Activated CD4-positive, alpha-beta memory T cell treated with anti-CD3 and anti-CD28 coated beads, Interleukin-2, amount 10 ng/mL, durations not matched to agents 7 days and 5 days (primary cell): ENCODE measurements around the gene PIGQ. TPM values are rescaled to one million over a fixed set of nuclear protein-coding genes. Genes with fewer than 3 reads are reported as not detected.

Experiments
- CTCF ChIA-PET: fragments of 350-600 bp; sonication (Branson Sonifier 250); formaldehyde crosslinking; loops from one replicate; lab custom pipeline; 2021; ENCODE audit warnings: antibody characterized with exemption, inconsistent platforms; lab: Charles Lee
- POLR2A ChIA-PET: fragments of 350-600 bp; sonication (Branson Sonifier 250); formaldehyde crosslinking; loops from one replicate; lab custom pipeline; 2021; ENCODE audit warnings: antibody characterized with exemption; lab: Charles Lee
- DNase-seq: peaks from one replicate; pipeline ENCODE4 v3.0.0-alpha.2; 2020
- H3K27ac Mint-ChIP-seq: one replicate; pipeline ENCODE4 v1.8.0; 2021; ENCODE audit warnings: mild to moderate bottlenecking, mixed read lengths
- H3K27me3 Mint-ChIP-seq: one replicate; pipeline ENCODE4 v1.8.0; 2021; ENCODE audit warnings: mixed read lengths
- H3K36me3 Mint-ChIP-seq: one replicate; pipeline ENCODE4 v1.8.0; 2021; ENCODE audit warnings: low read depth, mixed read lengths
- H3K4me1 Mint-ChIP-seq: one replicate; pipeline ENCODE4 v1.8.0; 2021; ENCODE audit warnings: mixed read lengths
- H3K4me3 Mint-ChIP-seq: one replicate; pipeline ENCODE4 v1.8.0; 2021; ENCODE audit warnings: mild to moderate bottlenecking, mixed read lengths
- H3K9me3 Mint-ChIP-seq: one replicate; pipeline ENCODE4 v1.8.0; 2021; ENCODE audit warnings: mixed read lengths
- total RNA-seq, 2 experiments: library from RNA; stranded (reverse); gene quantifications; one replicate each; pipeline ENCODE4 v1.2.3, GENCODE V29; 2021

Gene PIGQ
- total RNA-seq, 2 experiments from 2014 or later, result 33.7 to 35.1 TPM

DNA sequence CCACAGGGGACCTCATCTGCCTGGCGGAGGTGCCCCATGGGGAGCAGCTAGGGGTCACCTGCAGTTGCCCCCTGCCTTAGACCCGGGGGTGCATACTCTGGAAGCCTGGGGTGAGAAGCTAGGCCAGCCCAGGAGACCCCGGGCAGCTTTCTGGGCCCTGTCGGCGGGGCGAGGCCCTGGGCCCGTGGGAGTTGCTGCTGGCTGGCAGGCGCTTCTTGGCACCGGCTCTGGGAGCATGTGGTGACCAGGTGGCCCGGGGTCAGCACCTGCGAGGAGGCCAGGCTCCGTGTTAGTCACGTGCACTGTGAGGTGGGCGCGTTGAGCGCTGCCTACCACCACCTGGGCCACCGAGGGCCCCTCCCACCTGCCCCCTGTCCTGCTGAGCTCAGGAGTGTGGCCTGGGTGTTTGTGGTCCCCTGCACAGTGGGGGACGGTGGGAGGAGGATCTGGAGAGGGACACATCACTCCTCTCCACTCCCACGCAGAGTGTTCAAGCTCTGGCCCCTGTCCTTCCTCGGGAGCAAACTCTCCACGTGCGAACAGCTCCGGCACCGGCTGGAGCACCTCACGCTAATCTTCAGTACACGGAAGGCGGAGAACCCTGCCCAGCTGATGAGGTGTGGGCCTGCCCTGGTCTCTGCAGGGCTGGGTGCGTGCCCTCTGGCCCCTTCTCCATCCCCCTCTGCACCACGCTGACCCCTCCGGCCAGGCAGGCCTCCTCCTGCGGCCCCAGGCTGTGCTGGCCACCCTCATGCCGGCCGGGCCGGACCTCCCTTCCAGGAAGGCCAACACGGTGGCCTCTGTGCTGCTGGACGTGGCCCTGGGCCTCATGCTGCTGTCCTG, 5.8 kb downstream of the PIGQ start:
- POLR2A ChIA-PET, result interaction anchor here (1.1 to 1.2 kb wide), 2 partner anchors 13 to 213 kb away, joined by 3 to 5 read pairs; partner anchors contain the start of genes CHTF18 and RPUSD1
- H3K36me3 Mint-ChIP-seq, result no peaks in the 10 kb centered on the region
- no peaks in the 10 kb centered on the region for H3K9me3 Mint-ChIP-seq
- no peak overlapping the region for H3K4me3 Mint-ChIP-seq
- no peak for DNase-seq
- H3K4me1 Mint-ChIP-seq, result peaks cover 19% of the 10 kb centered on the region
- no peaks in the 10 kb centered on the region for H3K27me3 Mint-ChIP-seq
- CTCF ChIA-PET, result no interaction called here
- no peak overlapping the region for H3K27ac Mint-ChIP-seq

GRCh38 chr16:576197-576822, 6.5 kb downstream of the PIGQ start:
- no peak for DNase-seq
- Mint-ChIP-seq H3K4me3 (no peak overlapping the region), H3K27me3 (no peaks in the 10 kb centered on the region), H3K4me1 (peaks cover 12% of the 10 kb centered on the region), H3K9me3 (no peaks in the 10 kb centered on the region), H3K27ac (no peak overlapping the region), H3K36me3 (no peaks in the 10 kb centered on the region)
- ChIA-PET POLR2A (interaction anchor here (1.1 to 1.2 kb wide), 2 partner anchors 12 to 212 kb away, joined by 3 to 5 read pairs; partner anchors contain the start of genes CHTF18 and RPUSD1), CTCF (interaction anchor here (0.6 to 0.9 kb wide), 2 partner anchors 9 to 299 kb away, joined by 3 read pairs; no protein-coding TSS in a partner anchor)

DNA sequence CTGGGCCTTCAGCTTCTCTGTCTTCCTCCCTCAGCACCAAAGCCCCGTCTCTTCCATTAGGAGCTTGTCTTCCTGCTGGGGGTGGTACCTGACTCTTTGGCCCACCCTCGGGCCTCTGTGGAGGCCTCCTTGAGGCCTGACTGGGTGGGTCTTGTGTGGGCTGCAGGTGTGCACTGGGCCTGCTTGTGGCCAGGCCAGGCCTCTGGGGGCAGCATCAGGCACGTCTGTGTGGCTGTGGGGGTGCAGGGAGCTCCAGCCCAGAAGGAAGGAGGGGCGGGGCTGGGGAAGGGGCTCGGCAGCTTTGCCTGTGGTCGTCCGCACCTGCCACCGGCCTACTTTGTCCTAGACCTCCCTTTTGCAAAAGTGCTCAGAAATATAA, 7.0 kb downstream of the PIGQ start:
- no peaks in the 10 kb centered on the region for H3K36me3 Mint-ChIP-seq
- CTCF ChIA-PET, result interaction anchor here (0.6 to 0.9 kb wide), 4 partner anchors 9 to 300 kb away, joined by 3 to 4 read pairs (median 3); no protein-coding TSS in a partner anchor
- H3K9me3 Mint-ChIP-seq, result no peaks in the 10 kb centered on the region
- peaks cover 7% of the 10 kb centered on the region for H3K4me1 Mint-ChIP-seq
- H3K27ac Mint-ChIP-seq, result no peak overlapping the region
- POLR2A ChIA-PET, result no interaction called here
- H3K4me3 Mint-ChIP-seq, result no peak overlapping the region
- no peaks in the 10 kb centered on the region for H3K27me3 Mint-ChIP-seq
- no peak for DNase-seq

GRCh38 chr16:577796-578195, 8.0 kb downstream of the PIGQ start:
- peaks cover 3% of the 10 kb centered on the region for H3K4me1 Mint-ChIP-seq
- H3K36me3 Mint-ChIP-seq, result no peaks in the 10 kb centered on the region
- CTCF ChIA-PET, result no interaction called here
- no peak for DNase-seq
- H3K27me3 Mint-ChIP-seq, result no peaks in the 10 kb centered on the region
- H3K4me3 Mint-ChIP-seq, result no peak overlapping the region
- H3K27ac Mint-ChIP-seq, result no peak overlapping the region
- H3K9me3 Mint-ChIP-seq, result no peaks in the 10 kb centered on the region
- POLR2A ChIA-PET, result no interaction called here

GRCh38 chr16:578232-578869, 8.6 kb downstream of the PIGQ start:
- Mint-ChIP-seq H3K27me3 (no peaks in the 10 kb centered on the region), H3K27ac (no peak overlapping the region), H3K9me3 (no peaks in the 10 kb centered on the region), H3K36me3 (no peaks in the 10 kb centered on the region), H3K4me3 (no peak overlapping the region), H3K4me1 (peaks cover 3% of the 10 kb centered on the region)
- no peak for DNase-seq
- ChIA-PET CTCF (interaction anchor here (0.9 kb wide), 1 partner anchor 32 kb away, joined by 3 read pairs; no protein-coding TSS in a partner anchor), POLR2A (interaction anchor here (0.9 to 1.0 kb wide), 2 partner anchors 10 to 89 kb away, joined by 4 to 6 read pairs; partner anchors contain the start of gene RHOT2)

DNA sequence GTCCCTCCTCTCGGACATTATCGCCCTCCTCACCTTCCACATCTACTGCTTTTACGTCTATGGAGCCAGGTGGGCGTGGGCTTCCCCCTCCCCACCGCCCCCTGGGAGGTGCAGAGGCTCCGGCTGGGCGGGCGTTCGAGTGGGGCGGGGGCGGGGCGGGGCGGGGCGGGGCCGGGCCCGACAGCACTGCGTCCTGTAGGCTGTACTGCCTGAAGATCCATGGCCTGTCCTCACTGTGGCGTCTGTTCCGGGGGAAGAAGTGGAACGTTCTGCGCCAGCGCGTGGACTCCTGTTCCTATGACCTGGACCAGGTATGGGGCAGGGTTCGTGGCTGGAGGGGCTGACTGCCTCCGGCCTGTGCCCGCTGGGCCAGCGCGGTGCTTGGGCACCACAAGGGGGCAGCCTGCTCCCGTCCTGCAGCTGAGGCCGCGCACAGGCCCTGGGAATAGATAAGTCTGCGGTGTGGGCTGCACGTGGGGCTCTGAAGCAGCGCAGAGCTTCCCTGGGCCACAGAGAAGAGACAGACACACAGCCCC, 9.2 kb downstream of the PIGQ start:
- CTCF ChIA-PET, result interaction anchor here (0.6 to 0.9 kb wide), 2 partner anchors 31 to 534 kb away, joined by 3 read pairs; no protein-coding TSS in a partner anchor
- Mint-ChIP-seq H3K4me3 (no peak overlapping the region), H3K9me3 (no peaks in the 10 kb centered on the region), H3K4me1 (peaks cover 3% of the 10 kb centered on the region), H3K27me3 (no peaks in the 10 kb centered on the region), H3K36me3 (no peaks in the 10 kb centered on the region), H3K27ac (no peak overlapping the region)
- POLR2A ChIA-PET, result interaction anchor here (0.9 to 1.0 kb wide), 2 partner anchors 9 to 89 kb away, joined by 4 to 6 read pairs; partner anchors contain the start of gene RHOT2
- peak; percentile 77 for DNase-seq

DNA sequence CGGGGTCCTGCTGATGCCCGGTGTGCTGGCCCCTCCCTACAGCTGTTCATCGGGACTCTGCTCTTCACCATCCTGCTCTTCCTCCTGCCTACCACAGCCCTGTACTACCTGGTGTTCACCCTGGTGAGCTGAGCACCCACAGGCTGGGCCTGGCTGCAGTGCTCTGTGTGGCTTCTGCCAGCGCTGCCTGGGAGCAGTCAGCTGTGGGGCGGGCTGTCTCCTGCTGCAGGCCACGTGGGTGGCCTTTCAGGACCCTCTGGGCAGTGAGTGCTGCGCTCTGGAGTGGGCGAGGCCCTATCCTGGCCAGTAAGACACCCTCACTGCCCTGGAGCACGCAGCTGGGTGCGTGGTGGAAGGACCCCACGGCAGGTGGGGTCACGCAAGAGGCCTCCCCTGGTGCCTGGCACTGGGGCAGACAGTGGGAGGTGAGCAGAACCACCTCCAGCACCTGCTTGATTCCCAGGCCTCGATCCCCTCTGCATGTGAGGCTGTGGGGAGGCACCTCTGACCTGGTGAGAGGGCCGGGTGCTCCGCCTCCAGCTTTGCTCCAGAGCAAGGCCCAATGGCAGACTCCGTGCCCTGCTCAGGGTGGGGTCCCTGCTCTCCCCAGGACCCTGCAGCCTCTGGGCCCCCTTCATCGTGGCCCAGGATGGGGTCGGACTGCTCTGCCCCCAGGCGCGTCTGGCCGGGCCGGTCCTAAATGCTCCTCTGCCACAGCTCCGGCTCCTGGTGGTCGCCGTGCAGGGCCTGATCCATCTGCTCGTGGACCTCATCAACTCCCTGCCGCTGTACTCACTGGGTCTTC, 10.6 kb downstream of the PIGQ start:
- ChIA-PET POLR2A (interaction anchor here (0.9 kb wide), 1 partner anchor 53 kb away, joined by 3 read pairs; the partner anchor contains the start of gene CAPN15), CTCF (no interaction called here)
- Mint-ChIP-seq H3K4me3 (no peak overlapping the region), H3K27ac (no peak overlapping the region), H3K9me3 (no peaks in the 10 kb centered on the region), H3K4me1 (peaks cover 3% of the 10 kb centered on the region), H3K36me3 (no peaks in the 10 kb centered on the region), H3K27me3 (no peaks in the 10 kb centered on the region)
- DNase-seq, result no peak

DNA sequence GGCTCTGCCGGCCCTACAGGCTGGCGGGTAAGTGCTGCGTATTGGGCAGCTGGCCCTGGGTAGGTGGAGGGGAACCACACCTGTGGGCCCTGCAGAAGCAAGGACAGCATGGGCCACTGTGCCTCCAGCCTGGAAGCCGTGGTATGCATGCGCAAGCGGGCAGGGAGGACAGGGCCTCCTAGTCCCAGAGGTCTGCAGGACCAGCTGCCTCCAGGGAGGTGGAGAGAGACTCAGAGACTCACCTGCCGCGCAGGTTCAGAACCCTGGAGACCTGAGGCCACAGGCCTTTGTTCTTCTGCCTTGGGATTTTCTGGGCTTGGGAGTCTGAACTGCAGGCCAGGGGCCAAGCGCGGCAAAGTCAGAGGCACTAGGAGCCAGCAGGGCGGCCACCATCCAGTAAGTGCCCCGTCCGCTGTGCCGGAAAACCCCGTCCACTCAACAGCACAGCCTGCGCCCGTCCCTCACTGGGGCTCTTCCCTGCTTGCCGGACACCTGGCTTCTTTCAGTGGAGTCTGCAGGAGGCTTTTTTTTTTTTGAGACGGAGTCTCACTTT, 11.3 kb downstream of the PIGQ start:
- Mint-ChIP-seq H3K9me3 (no peaks in the 10 kb centered on the region), H3K27ac (no peak overlapping the region), H3K36me3 (no peaks in the 10 kb centered on the region), H3K27me3 (no peaks in the 10 kb centered on the region), H3K4me1 (peaks cover 3% of the 10 kb centered on the region), H3K4me3 (no peak overlapping the region)
- ChIA-PET POLR2A (interaction anchor here (0.9 kb wide), 1 partner anchor 54 kb away, joined by 3 read pairs; the partner anchor contains the start of gene CAPN15), CTCF (no interaction called here)
- DNase-seq, result no peak

DNA sequence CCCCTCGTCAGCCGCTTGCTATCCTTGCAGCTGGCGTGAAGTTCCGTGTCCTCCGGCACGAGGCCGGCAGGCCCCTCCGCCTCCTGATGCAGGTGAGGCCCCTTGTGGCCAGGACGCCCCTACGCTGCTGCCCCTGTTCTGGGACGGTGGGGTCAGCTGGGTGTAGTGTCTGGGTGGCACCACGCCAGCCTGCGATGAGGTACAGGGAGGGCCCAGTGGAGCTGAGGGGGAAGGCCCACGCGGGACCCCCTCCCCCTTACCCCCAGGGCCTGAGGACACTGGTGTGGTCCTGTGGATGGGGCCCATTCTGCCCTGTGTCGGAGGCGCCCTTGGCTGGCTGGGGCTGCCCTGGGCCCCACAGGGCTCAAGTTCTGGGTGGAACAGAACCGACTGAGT, 12.4 kb downstream of the PIGQ start:
- no peaks in the 10 kb centered on the region for H3K9me3 Mint-ChIP-seq
- no peaks in the 10 kb centered on the region for H3K36me3 Mint-ChIP-seq
- H3K4me1 Mint-ChIP-seq, result peaks cover 7% of the 10 kb centered on the region
- no peak for DNase-seq
- no peak overlapping the region for H3K4me3 Mint-ChIP-seq
- POLR2A ChIA-PET, result no interaction called here
- no peak overlapping the region for H3K27ac Mint-ChIP-seq
- no peaks in the 10 kb centered on the region for H3K27me3 Mint-ChIP-seq
- CTCF ChIA-PET, result interaction anchor here (0.6 kb wide), 1 partner anchor 61 kb away, joined by 3 read pairs; no protein-coding TSS in a partner anchor

DNA sequence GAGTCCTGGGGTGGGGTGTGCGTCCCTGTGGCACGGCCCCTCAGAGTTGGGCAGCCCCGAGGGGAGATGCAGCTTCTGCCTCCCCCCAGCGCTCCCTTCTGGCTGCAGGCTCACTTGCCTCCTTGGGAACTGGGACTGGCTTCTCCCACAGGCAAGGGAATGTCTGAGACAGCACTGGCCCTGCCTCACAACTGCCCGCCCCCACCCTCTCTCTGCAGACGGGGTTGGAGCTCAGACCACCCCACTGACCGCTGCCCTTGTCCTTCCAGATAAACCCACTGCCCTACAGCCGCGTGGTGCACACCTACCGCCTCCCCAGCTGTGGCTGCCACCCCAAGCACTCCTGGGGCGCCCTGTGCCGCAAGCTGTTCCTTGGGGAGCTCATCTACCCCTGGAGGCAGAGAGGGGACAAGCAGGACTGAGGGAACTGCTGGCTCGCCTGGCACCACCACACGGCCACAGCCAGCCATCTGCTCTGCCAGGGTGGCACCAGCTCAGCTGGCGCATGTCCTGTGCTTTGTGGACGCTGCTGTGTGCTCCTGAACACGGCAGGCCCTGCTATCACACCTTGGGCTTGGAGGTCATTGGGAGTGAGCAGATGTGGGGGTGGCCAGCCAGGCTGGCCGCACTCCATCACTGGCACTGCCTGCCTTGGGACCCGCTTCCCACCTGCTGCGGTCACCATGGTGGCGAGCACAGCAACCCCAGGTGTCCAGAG, 13.0 kb downstream of the PIGQ start:
- H3K4me3 Mint-ChIP-seq, result no peak overlapping the region
- no peaks in the 10 kb centered on the region for H3K9me3 Mint-ChIP-seq
- no peak for DNase-seq
- H3K36me3 Mint-ChIP-seq, result peaks cover 2% of the 10 kb centered on the region
- ChIA-PET CTCF (no interaction called here), POLR2A (no interaction called here)
- H3K27ac Mint-ChIP-seq, result no peak overlapping the region
- no peaks in the 10 kb centered on the region for H3K27me3 Mint-ChIP-seq
- peaks cover 12% of the 10 kb centered on the region for H3K4me1 Mint-ChIP-seq

DNA sequence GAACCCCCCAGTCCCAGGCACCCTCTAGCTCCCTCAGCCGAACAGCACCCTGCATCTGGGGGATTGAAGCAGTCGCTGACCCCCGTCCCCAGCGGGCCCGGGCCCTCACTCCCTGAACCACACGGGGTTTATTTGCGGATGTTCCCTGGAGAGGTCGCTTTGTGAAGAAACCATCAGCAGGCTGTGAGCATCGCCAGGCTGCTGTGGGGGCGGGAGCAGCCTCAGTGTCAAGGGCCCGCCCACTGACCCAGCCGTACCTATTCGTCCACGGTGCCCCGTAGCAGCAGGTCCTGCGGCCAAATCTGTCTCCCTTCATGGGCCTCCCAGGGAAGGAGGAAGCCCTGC, 13.7 kb downstream of the PIGQ start:
- Mint-ChIP-seq H3K4me1 (peaks cover 16% of the 10 kb centered on the region), H3K27me3 (no peaks in the 10 kb centered on the region), H3K9me3 (no peaks in the 10 kb centered on the region), H3K36me3 (peaks cover 2% of the 10 kb centered on the region), H3K27ac (no peak overlapping the region), H3K4me3 (no peak overlapping the region)
- POLR2A ChIA-PET, result no interaction called here
- CTCF ChIA-PET, result no interaction called here
- DNase-seq, result no peak
